ENCODE measurements around the gene ITGA5.

DNA sequence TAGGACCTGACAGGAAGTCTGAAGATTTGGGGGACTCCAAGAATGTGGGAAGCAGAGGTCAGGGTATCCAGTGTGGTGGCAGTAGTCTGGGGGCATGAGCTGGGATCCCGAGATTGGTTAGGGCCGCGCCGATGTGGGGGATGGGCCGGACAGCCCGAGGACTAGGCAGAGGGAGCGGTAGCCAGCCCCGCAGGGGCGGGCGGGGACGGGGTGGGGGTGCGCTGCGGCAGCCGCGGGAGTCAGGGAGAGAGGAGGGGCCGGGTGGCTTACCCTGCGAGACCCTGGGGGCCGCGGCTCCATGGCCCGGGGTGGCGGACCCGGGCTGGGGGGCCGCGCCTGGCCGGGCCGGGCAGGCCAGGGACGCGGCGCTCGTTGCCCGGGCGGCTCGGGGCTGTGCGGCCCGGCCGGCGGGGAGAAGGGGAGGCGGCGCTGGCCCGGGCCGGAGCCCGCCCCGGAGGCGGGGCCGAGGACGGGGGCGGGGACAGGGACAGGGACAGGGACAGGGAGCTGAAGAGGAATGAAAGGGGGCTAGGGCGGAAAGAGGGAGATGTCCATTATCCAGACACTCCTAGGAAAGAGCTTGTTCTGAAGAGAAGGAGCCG lies 40.2 kb downstream of the ITGA5 start:
- TF ChIP-seq CTCF (conservative IDR thresholded peaks at IDR 0.05; ENCODE audit: low read depth, low read length) (no peak), EZH2phosphoT487 (IDR thresholded peaks at IDR 0.05; ENCODE audit: borderline replicate concordance, low read length) (no peak), EZH2 (IDR thresholded peaks at IDR 0.05; ENCODE audit: low read length, unreplicated experiment) (no peak)
